Activated CD8-positive, alpha-beta memory T cell treated with anti-CD3 and anti-CD28 coated beads, Interleukin-2, amount 50 U/mL, for 24 hours (primary cell): Measurements from ENCODE around the gene ZNF722.
"Not testable (repeated sequence)": the region's sequence is repeated elsewhere in the genome, so short reads cannot be mapped to it uniquely, and the experiment has no call there.

Source experiments
- DNase-seq: peaks from one replicate; pipeline ENCODE4 v3.0.0-alpha.2; 2020; ENCODE audit errors: extremely low read depth

The ZNF722 gene

GRCh38 chr7:63998549-63998948 is at the start of gene ZNF722:
Gene ZNF722, plus strand, starts transcription at chr7:63998849. Its CDS starts 113 bp downstream, at chr7:63998962.
- DNase-seq: no peak

GRCh38 chr7:63953181-63953580 is 45.5 kb upstream of the ZNF722 start:
- no peak for DNase-seq

GRCh38 chr7:63968629-63969028 is 30.0 kb upstream of the ZNF722 start:
- DNase-seq: no peak

- DNase-seq: not testable (repeated sequence)
These were observed 16.8 kb downstream of the ZNF722 start for GRCh38 chr7:64015496-64015895.

GRCh38 chr7:64035388-64035787 is 36.7 kb downstream of the ZNF722 start:
- no peak for DNase-seq

GRCh38 chr7:64037095-64037494 is 38.4 kb downstream of the ZNF722 start:
- no peak for DNase-seq

- DNase-seq: no peak
These were observed 46.8 kb downstream of the ZNF722 start, which contains the start of gene ZNF727 for GRCh38 chr7:64045301-64046040. Gene ZNF727, plus strand, starts transcription at chr7:64045434. Its CDS starts 188 bp downstream, at chr7:64045622.

GRCh38 chr7:64046041-64046389 is 47.4 kb downstream of the ZNF722 start:
- DNase-seq: no peak
